Retinal pigment epithelial cell (primary cell): Measurements from ENCODE around the gene MYRFL.

ENCODE experiments used
- DNase-seq: peaks from one replicate; pipeline ENCODE4 v3.0.0-alpha.2; 2010; ENCODE audit warnings: low read depth
- H3K4me3 ChIP-seq: 2 replicates; pipeline ENCODE4 v1.5.1; 2011; ENCODE audit warnings: mild to moderate bottlenecking, low read length, control low read depth, moderate library complexity
- TF ChIP-seq, protein P1 (sequence below): conservative IDR thresholded peaks from 2 replicates; pipeline ENCODE4 v1.5.1; 2011; ENCODE audit warnings: low read depth, low read length, control low read depth, inconsistent platforms

Gene MYRFL

DNA sequence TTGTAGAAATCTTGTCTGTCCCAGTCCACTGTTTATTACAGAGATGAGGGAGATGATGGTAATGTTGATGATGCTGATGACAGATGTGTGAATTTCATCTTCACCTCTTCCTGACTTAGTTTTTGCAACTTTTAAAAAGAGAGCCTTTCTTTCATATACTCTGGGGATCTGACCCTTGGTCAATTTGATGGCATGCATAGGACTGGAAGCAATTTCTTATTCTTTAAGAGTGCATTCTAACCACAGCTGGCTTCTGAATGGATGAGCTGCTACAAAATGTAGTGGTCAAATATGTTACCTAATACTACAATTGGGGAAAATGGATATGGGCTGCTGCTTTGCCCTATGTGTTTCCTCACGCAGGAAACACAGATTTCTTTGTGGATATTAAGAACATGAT, 80.8 kb downstream of the MYRFL start:
- TF ChIP-seq, protein P1, sequence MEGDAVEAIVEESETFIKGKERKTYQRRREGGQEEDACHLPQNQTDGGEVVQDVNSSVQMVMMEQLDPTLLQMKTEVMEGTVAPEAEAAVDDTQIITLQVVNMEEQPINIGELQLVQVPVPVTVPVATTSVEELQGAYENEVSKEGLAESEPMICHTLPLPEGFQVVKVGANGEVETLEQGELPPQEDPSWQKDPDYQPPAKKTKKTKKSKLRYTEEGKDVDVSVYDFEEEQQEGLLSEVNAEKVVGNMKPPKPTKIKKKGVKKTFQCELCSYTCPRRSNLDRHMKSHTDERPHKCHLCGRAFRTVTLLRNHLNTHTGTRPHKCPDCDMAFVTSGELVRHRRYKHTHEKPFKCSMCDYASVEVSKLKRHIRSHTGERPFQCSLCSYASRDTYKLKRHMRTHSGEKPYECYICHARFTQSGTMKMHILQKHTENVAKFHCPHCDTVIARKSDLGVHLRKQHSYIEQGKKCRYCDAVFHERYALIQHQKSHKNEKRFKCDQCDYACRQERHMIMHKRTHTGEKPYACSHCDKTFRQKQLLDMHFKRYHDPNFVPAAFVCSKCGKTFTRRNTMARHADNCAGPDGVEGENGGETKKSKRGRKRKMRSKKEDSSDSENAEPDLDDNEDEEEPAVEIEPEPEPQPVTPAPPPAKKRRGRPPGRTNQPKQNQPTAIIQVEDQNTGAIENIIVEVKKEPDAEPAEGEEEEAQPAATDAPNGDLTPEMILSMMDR: no peak
- no peak for DNase-seq
- H3K4me3 ChIP-seq: no peak overlapping the region

DNA sequence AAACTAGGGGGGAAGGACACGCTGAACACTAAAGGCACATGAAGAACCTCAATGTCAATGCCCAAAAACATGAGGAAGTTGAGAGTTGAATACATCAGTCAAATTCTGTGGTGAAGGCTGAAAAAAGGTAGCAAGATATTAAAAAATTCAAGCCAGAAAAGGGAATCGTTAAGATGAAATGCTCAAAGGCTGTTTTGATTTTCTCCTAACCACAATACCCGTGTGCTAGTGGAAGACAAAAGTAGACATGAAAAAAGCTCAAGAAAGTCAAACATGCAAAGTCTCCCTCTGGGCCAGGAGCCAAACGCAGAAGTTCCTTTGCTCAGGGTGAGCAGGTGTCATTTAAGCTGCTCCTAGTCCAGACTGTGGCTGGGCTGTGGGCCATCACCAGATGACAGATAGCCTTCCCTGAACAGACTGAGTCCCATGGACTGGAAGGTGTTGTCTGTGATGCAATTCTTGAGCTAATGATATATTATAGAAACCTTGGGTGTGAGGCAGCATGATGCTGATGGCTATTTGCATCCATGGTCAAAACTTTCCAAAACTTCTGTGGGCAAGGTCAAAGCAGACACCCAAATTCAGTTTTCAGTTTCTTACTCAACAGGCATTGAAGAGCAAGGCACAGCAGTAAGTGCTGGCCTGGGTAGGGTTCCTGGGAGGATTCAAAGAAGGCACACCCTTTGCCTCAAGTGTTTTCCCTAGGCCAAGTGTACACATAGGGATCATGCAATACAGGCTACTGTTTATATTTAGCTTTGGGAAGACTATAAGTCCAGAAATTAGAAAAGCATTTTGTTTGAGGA, 81.6 kb downstream of the MYRFL start:
- TF ChIP-seq, protein P1: no peak
- no peak for DNase-seq
- H3K4me3 ChIP-seq: no peak overlapping the region

- DNase-seq: no peak
- H3K4me3 ChIP-seq: no peak overlapping the region
- TF ChIP-seq, protein P1: no peak
Observed at GRCh38 chr12:69908203-69908602, 83.2 kb downstream of the MYRFL start.

GRCh38 chr12:69910694-69911093, 85.7 kb downstream of the MYRFL start:
- no peak for DNase-seq
- TF ChIP-seq, protein P1: no peak
- H3K4me3 ChIP-seq: no peak overlapping the region

DNA sequence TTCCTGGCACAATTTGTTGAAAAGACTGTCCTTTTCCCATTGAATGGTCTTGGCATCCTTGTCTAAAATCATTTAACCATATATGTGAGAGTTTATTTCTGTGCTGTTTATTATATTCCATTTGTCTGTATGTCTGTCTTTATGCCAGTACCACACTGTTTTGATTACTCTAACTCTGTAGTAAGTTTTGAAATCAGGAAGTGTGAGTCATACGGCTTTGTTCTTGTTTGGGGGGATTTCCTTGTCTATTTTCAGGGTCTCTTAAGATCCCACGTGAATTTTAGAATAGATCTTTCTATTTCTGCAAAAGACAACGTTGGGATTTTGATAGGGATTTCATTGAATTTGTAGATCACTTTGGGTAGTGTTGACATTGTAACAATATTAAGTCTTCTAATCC, 88.5 kb downstream of the MYRFL start:
- H3K4me3 ChIP-seq: no peak overlapping the region

GRCh38 chr12:69915964-69916363, 90.9 kb downstream of the MYRFL start:
- H3K4me3 ChIP-seq: no peak overlapping the region
- DNase-seq: no peak
- TF ChIP-seq, protein P1: no peak

More for the DNA sequence above, 88.5 kb downstream of the MYRFL start:
- TF ChIP-seq, protein P1: no peak
- no peak for DNase-seq

DNA sequence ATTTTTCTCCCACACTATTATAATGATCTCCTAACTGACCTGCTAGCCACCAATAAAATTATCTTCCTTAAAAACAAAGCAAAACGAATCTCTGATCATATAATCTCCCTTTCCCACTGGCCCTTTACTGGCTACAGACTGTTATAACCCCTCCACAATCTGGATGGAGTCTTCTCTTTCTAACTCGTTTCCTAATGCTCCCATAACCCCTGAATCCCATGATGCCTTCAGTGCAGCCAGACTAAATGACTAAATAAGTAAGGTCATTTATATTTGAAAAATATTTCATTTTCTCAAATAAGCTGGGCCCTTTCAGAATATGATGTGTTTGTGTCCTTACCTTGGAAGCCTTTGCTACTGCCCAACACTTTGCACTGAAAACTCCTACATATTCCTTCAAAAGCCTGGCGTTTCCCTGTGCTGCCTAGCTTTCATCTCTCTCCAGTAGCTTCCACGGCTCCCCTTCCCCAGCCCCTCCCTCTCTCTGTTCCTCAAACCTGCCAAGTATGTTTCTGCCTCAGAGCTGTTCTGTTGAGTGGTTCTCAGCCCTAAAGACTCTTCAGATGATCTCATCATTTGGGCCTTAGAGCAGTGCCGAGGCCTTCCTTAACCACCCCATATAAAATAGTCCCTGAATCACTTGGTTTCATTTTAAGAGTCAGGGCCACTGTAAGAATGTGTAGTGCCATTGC, 91.7 kb downstream of the MYRFL start:
- no peak for DNase-seq
- TF ChIP-seq, protein P1: no peak
- no peak overlapping the region for H3K4me3 ChIP-seq
